K562 (cell line): Measurements from ENCODE around the gene COL8A2. TPM values are rescaled to one million over a fixed set of nuclear protein-coding genes. Genes with fewer than 3 reads are reported as not detected.

ENCODE experiments used
- ATAC-seq: fragments of 200-7000 bp; cut with Tn5 transposase; 3 replicates; pipeline ENCODE4 v1.9.1; 2020; ENCODE audit warnings: moderate library complexity
- Bru-seq: library from RNA; stranded (reverse); fragments of 400-500 nt; gene quantifications from one replicate; lab custom pipeline; 2021; lab: Mats Ljungman, UMichigan
- BruChase-seq, 2 experiments: library from RNA; stranded (reverse); fragments of 400-500 nt; gene quantifications; one replicate each; lab custom pipeline; 2021; lab: Mats Ljungman, UMichigan
- BruUV-seq: library from RNA; stranded (reverse); fragments of 400-500 nt; replicated peaks from 2 replicates; lab custom pipeline; 2021; lab: Mats Ljungman, UMichigan
- CTCF ChIA-PET: fragments of 300-600 bp; formaldehyde crosslinking; extraction: SDS; loops from one replicate; lab custom pipeline; 2021; ENCODE audit warnings: low intra/inter-chr PET ratio; lab: Yijun Ruan, JAX
- POLR2A ChIA-PET: fragments of 300-600, 350-650 bp; sonication (Branson Sonifier 250); formaldehyde crosslinking; extraction: SDS; loops from one replicate; lab custom pipeline; 2021; ENCODE audit warnings: antibody characterized with exemption, inconsistent platforms; lab: Yijun Ruan, JAX
- DNase-seq, 4 experiments: peaks; one replicate each; pipeline versions ENCODE4 v3.0.0 to v3.0.0-alpha.2; 2011 to 2018; ENCODE audit warnings: low spot score in 3 of 4, mixed read lengths in 3 of 4; ENCODE audit errors: extremely low read depth in 1 of 4
- FAIRE-seq: peaks from 2 replicates; lab custom pipeline; 2011; peaks lifted over from hg19 to GRCh38; lab: Jason Lieb, UNC
- H2AFZ ChIP-seq: 2 replicates; pipeline ENCODE4 v1.6.0; 2011; ENCODE audit warnings: low read depth, low read length, control low read depth, inconsistent platforms
- H3K27ac ChIP-seq: fragments of 200-600 bp; 3 replicates; pipeline ENCODE4 v1.8.0; 2011; ENCODE audit warnings: low read depth, mild to moderate bottlenecking, control low read depth, inconsistent platforms, low read length, moderate library complexity, mixed read lengths; ENCODE audit errors: extremely low read depth
- H3K27me3 ChIP-seq, 2 experiments: fragments of 300-600 bp in 1 of 2; 2 replicates in 1 of 2; 3 replicates in 1 of 2; pipeline versions ENCODE4 v1.6.0 to v1.8.0; 2011; ENCODE audit warnings: inconsistent platforms in 2 of 2, low read length in 2 of 2, mild to moderate bottlenecking in 1 of 2, mixed read lengths in 1 of 2, moderate library complexity in 1 of 2; ENCODE audit not compliant: control insufficient read depth in 2 of 2, insufficient read depth in 2 of 2
- H3K36me3 ChIP-seq: fragments of 300-600 bp; 3 replicates; pipeline ENCODE4 v1.8.0; 2011; ENCODE audit warnings: mild to moderate bottlenecking, low read length, inconsistent platforms; ENCODE audit not compliant: control insufficient read depth, insufficient read depth
- H3K4me1 ChIP-seq, 2 experiments: fragments of 200-600 bp in 1 of 2; replicated peaks in 1 of 2; 2 replicates in 1 of 2; 3 replicates in 1 of 2; pipeline versions ENCODE4 v1.5.1 to v1.8.0; 2011; ENCODE audit warnings: inconsistent platforms in 2 of 2, low read length in 2 of 2, mild to moderate bottlenecking in 1 of 2, mixed read lengths in 1 of 2, moderate library complexity in 1 of 2; ENCODE audit not compliant: control insufficient read depth in 2 of 2, insufficient read depth in 2 of 2
- H3K4me2 ChIP-seq: 2 replicates; pipeline ENCODE4 v1.6.1; 2011; ENCODE audit warnings: low read length, control low read depth, inconsistent platforms, mixed read lengths; ENCODE audit not compliant: insufficient read depth
- H3K4me3 ChIP-seq: fragments of 200-600 bp; sonication (generic), shearing (Covaris generic); 2 replicates; pipeline ENCODE4 v1.5.1; 2016; ENCODE audit warnings: control low read depth, inconsistent platforms
- H3K79me2 ChIP-seq: fragments of 200-600 bp; 3 replicates; pipeline ENCODE4 v1.8.0; 2011; ENCODE audit warnings: low read length, inconsistent platforms; ENCODE audit not compliant: control insufficient read depth, insufficient read depth
- H3K9ac ChIP-seq, 2 experiments: 2 replicates each; pipeline versions ENCODE4 v1.6.0 to v1.6.1; 2011; ENCODE audit warnings: low read depth in 2 of 2, low read length in 2 of 2, control low read depth in 1 of 2, inconsistent platforms in 1 of 2, mild to moderate bottlenecking in 1 of 2, mixed read lengths in 1 of 2; ENCODE audit not compliant: insufficient read depth in 1 of 2
- H3K9me1 ChIP-seq: one replicate; pipeline ENCODE4 v1.6.0; 2011; ENCODE audit warnings: inconsistent platforms, mild to moderate bottlenecking, low read length, moderate library complexity; ENCODE audit not compliant: control insufficient read depth, insufficient read depth
- H3K9me3 ChIP-seq: replicated peaks from 2 replicates; pipeline ENCODE4 v1.5.1; 2011; ENCODE audit warnings: low read depth, low read length, inconsistent platforms; ENCODE audit not compliant: control insufficient read depth, insufficient read depth
- H4K20me1 ChIP-seq: replicated peaks from 2 replicates; pipeline ENCODE4 v1.6.1; 2011; ENCODE audit warnings: low read length, inconsistent platforms, mixed read lengths; ENCODE audit not compliant: control insufficient read depth, insufficient read depth
- ATF7 ChIP-seq: fragments of 450-650 bp; IDR thresholded peaks from 2 replicates; pipeline ENCODE4 v1.7.1; 2014; ENCODE audit warnings: mild to moderate bottlenecking, moderate library complexity
- CBFA2T2 ChIP-seq: fragments of 450-650 bp; conservative IDR thresholded peaks from 2 replicates; pipeline ENCODE4 v1.6.1; 2017; ENCODE audit warnings: mild to moderate bottlenecking
- KDM1A ChIP-seq, 2 experiments: fragments of 450-650 bp; IDR thresholded peaks; 2 replicates each; pipeline ENCODE4 v1.6.1; 2016; ENCODE audit warnings: mild to moderate bottlenecking in 2 of 2
- MECOM ChIP-seq: fragments of 250-450 bp; sonication (Bioruptor Pico); IDR thresholded peaks from 2 replicates; pipeline ENCODE4 v1.8.0; 2022; ENCODE audit warnings: inconsistent platforms
- NCOA2 ChIP-seq, 2 experiments: fragments of 450-650 bp; IDR thresholded peaks; 2 replicates each; pipeline ENCODE4 v1.6.1; 2018; ENCODE audit warnings: mild to moderate bottlenecking in 2 of 2, moderate library complexity in 1 of 2; ENCODE audit not compliant: partially characterized antibody in 2 of 2
- NR2C2 ChIP-seq, 2 experiments: fragments of 200-800 bp in 1 of 2; sonication (Bioruptor generic) in 1 of 2; sonication (generic) in 1 of 2; formaldehyde crosslinking in 1 of 2; IDR thresholded peaks; 2 replicates each; pipeline versions ENCODE4 v1.6.1 to v1.8.0; 2016 to 2022; ENCODE audit warnings: mild to moderate bottlenecking in 1 of 2, missing compliant biosample characterization in 1 of 2, missing genetic modification characterization in 1 of 2, missing genetic modification reagents in 1 of 2
- PHB2 ChIP-seq: fragments of 450-650 bp; IDR thresholded peaks from 2 replicates; pipeline ENCODE4 v1.6.1; 2017; ENCODE audit warnings: low read depth
- PTTG1 ChIP-seq: fragments of 450-650 bp; IDR thresholded peaks from 2 replicates; pipeline ENCODE4 v1.6.1; 2016; ENCODE audit warnings: low read depth, mild to moderate bottlenecking, missing genetic modification characterization, missing compliant biosample characterization
- TFAM ChIP-seq: fragments of 250-450 bp; sonication (Bioruptor Pico); conservative IDR thresholded peaks from 2 replicates; pipeline ENCODE4 v1.5.0; 2021; ENCODE audit warnings: mild to moderate bottlenecking, moderate library complexity
- TFAP4 ChIP-seq: sonication (generic); formaldehyde crosslinking; IDR thresholded peaks from 2 replicates; pipeline ENCODE4 v1.8.0; 2022; ENCODE audit warnings: missing genetic modification reagents, mild to moderate bottlenecking, moderate library complexity, borderline replicate concordance
- USF2 ChIP-seq: sonication (generic); formaldehyde crosslinking; IDR thresholded peaks from 2 replicates; pipeline ENCODE4 v1.5.0; 2020; ENCODE audit warnings: missing genetic modification reagents
- ZNF239 ChIP-seq: fragments of 250-450 bp; sonication (Bioruptor Pico); IDR thresholded peaks from 2 replicates; pipeline ENCODE4 v1.4.0; 2020; ENCODE audit warnings: mild to moderate bottlenecking
- WGBS: fragments of 100-300 bp; shearing (Covaris generic); methylation state at CpG from one replicate; pipeline ENCODE4 v1.1.6; 2016; ENCODE audit warnings: low coverage, mixed read lengths; ENCODE audit not compliant: insufficient coverage; ENCODE audit errors: missing lambda C conversion rate; 5-methylcytosine and 5-hydroxymethylcytosine counted together
- in situ Hi-C: fragments of 300-500 bp; cut with MboI; formaldehyde crosslinking; loops from 4 replicates; pipeline ENCODE4 v1.15.0; 2018; ENCODE audit warnings: inconsistent platforms, mixed read lengths
- intact Hi-C: fragments of 100-400 bp; cut with micrococcal nuclease; formaldehyde crosslinking; loops from 2 replicates; pipeline ENCODE4 v1.14.2; 2022
- long read RNA-seq, 3 experiments: library from polyadenylated mRNA in 2 of 3; library from RNA in 1 of 3; unstranded in 2 of 3; stranded (forward) in 1 of 3; transcript quantifications; one replicate each; pipeline ENCODE4 v2.0.0, GENCODE V29; 2019 to 2022
- polyA minus RNA-seq, 3 experiments: library from RNA; depleted of rRNA, polyadenylated mRNA; stranded (reverse); fragments of >200 nt; gene quantifications; 2 replicates each; pipeline ENCODE4 v1.2.3, GENCODE V29; 2011
- polyA plus RNA-seq, 8 experiments: library from polyadenylated mRNA; depleted of rRNA in 4 of 8; stranded (reverse) in 5 of 8; unstranded in 3 of 8; fragments of >200 nt; fragmentation: Nextera tagmentation in 2 of 8; fragmentation: Illumina TruSeq in 1 of 8; extraction: Ambion mirVana in 2 of 8; extraction: Trizol in 1 of 8; gene quantifications; 2 replicates each; pipeline versions ENCODE4 v1.2.1 to v1.2.3, GENCODE V29; 2011 to 2014; ENCODE audit warnings: inconsistent platforms in 1 of 8, missing spikeins in 1 of 8
- total RNA-seq, 7 experiments: library from RNA; depleted of rRNA in 6 of 7; stranded (reverse); fragments of >200 nt in 6 of 7; fragmentation: Illumina TruSeq in 2 of 7; extraction: Trizol in 2 of 7; gene quantifications; 2 replicates each; pipeline versions ENCODE4 v1.2.1 to v1.2.3, GENCODE V29; 2011 to 2021; ENCODE audit warnings: low replicate concordance in 1 of 7
- TF ChIP-seq, protein P1 (sequence below): sonication (generic); formaldehyde crosslinking; IDR thresholded peaks from 2 replicates; pipeline ENCODE4 v1.8.0; 2022; ENCODE audit warnings: mild to moderate bottlenecking, missing genetic modification reagents
- TF ChIP-seq, protein P2 (sequence below): sonication (generic); formaldehyde crosslinking; IDR thresholded peaks from 2 replicates; pipeline ENCODE4 v1.9.0; 2022; ENCODE audit warnings: mild to moderate bottlenecking, missing genetic modification reagents

COL8A2 gene
- 0.07 and 0.11 TPM in 2 replicates for total RNA-seq (2011; cell fraction: chromatin; rRNA removed; ENCODE audit: low replicate concordance)
- 0.13 and 0.17 TPM in 2 replicates for total RNA-seq (2011; cell fraction: nucleolus; rRNA removed)
- total RNA-seq (2011; cell fraction: nucleoplasm; rRNA removed), result 0.07 TPM in 1 of 2 replicates, not detected in the other
- total RNA-seq (2014; rRNA removed) (0.14 TPM in 1 of 2 replicates, not detected in the other), total RNA-seq (2014; rRNA removed; fragmentation: Illumina TruSeq; extraction: Trizol) (0.03 TPM in 1 of 2 replicates, not detected in the other), total RNA-seq (2015; rRNA removed; fragmentation: Illumina TruSeq; extraction: Trizol) (not detected in 2 replicates), total RNA-seq (2021) (0.04 and 0.09 TPM in 2 replicates), polyA plus RNA-seq (2011; rRNA removed) (0.04 TPM in 2 replicates), polyA plus RNA-seq (2014; fragmentation: Illumina TruSeq; extraction: Trizol) (0.07 TPM in 1 of 2 replicates, not detected in the other), polyA plus RNA-seq (2014; fragmentation: Nextera tagmentation; extraction: Ambion mirVana) (not detected), polyA plus RNA-seq (2014; rRNA removed) (0.03 TPM in 1 of 2 replicates, not detected in the other), polyA minus RNA-seq (2011; rRNA and poly(A)+ RNA removed) (not detected in 2 replicates), Bru-seq, nascent RNA (percentile 12 among the genes with signal in this experiment), BruChase-seq, experiment 1, labeled RNA remaining after a 2-hour chase (percentile 9 among the genes with signal in this experiment), BruChase-seq, experiment 2, labeled RNA remaining after a 6-hour chase (percentile 9 among the genes with signal in this experiment)
- 0.09 TPM in 1 of 2 replicates, not detected in the other for polyA plus RNA-seq (2011; cell fraction: cytosol; rRNA removed)
- 0.11 TPM in 1 of 2 replicates, not detected in the other for polyA plus RNA-seq (2011; cell fraction: nucleus; rRNA removed)
- polyA plus RNA-seq (2012), result 0.01 and 0.07 TPM in 2 replicates
- not detected in 2 replicates for polyA minus RNA-seq (2011; cell fraction: cytosol; rRNA and poly(A)+ RNA removed)
- 0.13 TPM in 1 of 2 replicates, not detected in the other for polyA minus RNA-seq (2011; cell fraction: nucleus; rRNA and poly(A)+ RNA removed)
- long read RNA-seq, experiment 1, result 0 reads
- long read RNA-seq, experiment 2, result 0 reads
- long read RNA-seq, experiment 3, result 0 reads

GRCh38 chr1:36125129-36125991, at the start of gene COL8A2:
COL8A2 (minus strand) TSS chr1:36125222; CDS start chr1:36100242, 24,980 bp downstream.
- H3K27ac ChIP-seq, result no peak within 1 kb of the TSS
- peaks cover 0 to 10% of the 10 kb centered on the region in 2 experiments; a peak in 1 of 5 replicates for H3K27me3 ChIP-seq
- no TSS peak for BruUV-seq
- ChIA-PET CTCF (interaction anchor here (1.3 kb wide), 1 partner anchor 26 kb away, joined by 5 read pairs; no protein-coding TSS in a partner anchor), POLR2A (no interaction called here)
- FAIRE-seq (no peak), ATAC-seq (peak; percentile 10), DNase-seq (peak in 2 of 4 experiments; percentile 91)
- H2AFZ ChIP-seq, result peak within 1 kb of the TSS; percentile 65
- peak within 1 kb of the TSS in 1 of 2 experiments; percentile 88; a peak in 2 of 4 replicates for H3K9ac ChIP-seq
- intact Hi-C loops, result no loop called here
- H3K4me2 ChIP-seq, result no peak within 1 kb of the TSS
- peaks cover 16 to 42% of the 10 kb centered on the region in 2 experiments for H3K4me1 ChIP-seq
- WGBS, result 40% methylated on average over 27 of the region's 77 CpGs
- H3K9me1 ChIP-seq, result no peaks in the 10 kb centered on the region
- in situ Hi-C loops, result no loop called here
- H3K4me3 ChIP-seq, result no peak within 1 kb of the TSS
- no peaks in the 10 kb centered on the region for H3K79me2 ChIP-seq
- no peaks in the 10 kb centered on the region for H3K36me3 ChIP-seq
- no peaks in the 10 kb centered on the region for H4K20me1 ChIP-seq
- no peaks in the 10 kb centered on the region for H3K9me3 ChIP-seq
- TF ChIP-seq KDM1A (IDR thresholded peaks at IDR 0.05) (no peak), USF2 (CRISPR knock-in tag) (peak; percentile 65), TFAM (CRISPR knock-in tag) (no peak), ZNF239 (no peak), CBFA2T2 (peak; percentile 41), ATF7 (no peak), PHB2 (no peak), PTTG1 (tag) (no peak), NCOA2 (IDR thresholded peaks at IDR 0.05; ENCODE audit: partially characterized antibody in 2 of 2) (no peak), MECOM (CRISPR knock-in tag) (no peak), NR2C2 (CRISPR knock-in tag; IDR thresholded peaks at IDR 0.05) (no peak), NR2C2 (tag; IDR thresholded peaks at IDR 0.05) (no peak), TFAP4 (no peak)
- TF ChIP-seq, protein P1, sequence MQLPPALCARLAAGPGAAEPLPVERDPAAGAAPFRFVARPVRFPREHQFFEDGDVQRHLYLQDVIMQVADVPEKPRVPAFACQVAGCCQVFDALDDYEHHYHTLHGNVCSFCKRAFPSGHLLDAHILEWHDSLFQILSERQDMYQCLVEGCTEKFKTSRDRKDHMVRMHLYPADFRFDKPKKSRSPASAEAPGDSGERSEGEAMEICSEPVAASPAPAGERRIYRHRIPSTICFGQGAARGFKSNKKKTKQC (CRISPR knock-in tag), result peak; percentile 53; the same call in 1 of the 2 replicates
- TF ChIP-seq, protein P2, sequence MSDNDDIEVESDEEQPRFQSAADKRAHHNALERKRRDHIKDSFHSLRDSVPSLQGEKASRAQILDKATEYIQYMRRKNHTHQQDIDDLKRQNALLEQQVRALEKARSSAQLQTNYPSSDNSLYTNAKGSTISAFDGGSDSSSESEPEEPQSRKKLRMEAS (CRISPR knock-in tag), result peak; percentile 57; the same call in 1 of the 2 replicates
